GM23248 (cell line): ENCODE measurements around the gene ZBTB16. TPM values are rescaled to one million over a fixed set of nuclear protein-coding genes. Genes with fewer than 3 reads are reported as not detected.

Experiments used
- DNase-seq: peaks from one replicate; pipeline ENCODE4 v3.0.0-alpha.2; 2015
- H2AFZ ChIP-seq: fragments of 200-600 bp; sonication (generic); 2 replicates; pipeline ENCODE4 v1.6.1; 2016; ENCODE audit warnings: antibody characterized with exemption
- H3F3A ChIP-seq: fragments of 200-600 bp; sonication (generic); 2 replicates; pipeline ENCODE4 v1.6.1; 2016; ENCODE audit warnings: mild to moderate bottlenecking, antibody characterized with exemption, mixed run types; ENCODE audit not compliant: insufficient read depth
- H3K27ac ChIP-seq: fragments of 200-600 bp; sonication (generic); 2 replicates; pipeline ENCODE4 v1.5.1; 2016; ENCODE audit warnings: mild to moderate bottlenecking
- H3K27me3 ChIP-seq: fragments of 200-600 bp; sonication (generic); replicated peaks from 2 replicates; pipeline ENCODE4 v1.6.1; 2016; ENCODE audit warnings: mild to moderate bottlenecking; ENCODE audit not compliant: insufficient read depth
- H3K36me3 ChIP-seq: fragments of 200-600 bp; sonication (generic); 2 replicates; pipeline ENCODE4 v1.6.1; 2016; ENCODE audit warnings: low read depth, mild to moderate bottlenecking
- H3K4me1 ChIP-seq: fragments of 200-600 bp; sonication (generic); 2 replicates; pipeline ENCODE4 v1.6.1; 2016; ENCODE audit warnings: mild to moderate bottlenecking; ENCODE audit not compliant: insufficient read depth
- H3K4me2 ChIP-seq: fragments of 200-600 bp; sonication (generic); one replicate; pipeline ENCODE4 v1.6.1; 2016; ENCODE audit warnings: mild to moderate bottlenecking; ENCODE audit not compliant: unreplicated experiment
- H3K4me3 ChIP-seq: fragments of 200-600 bp; sonication (generic); 2 replicates; pipeline ENCODE4 v1.5.1; 2016; ENCODE audit warnings: mild to moderate bottlenecking
- H3K79me2 ChIP-seq: fragments of 200-600 bp; sonication (generic); 2 replicates; pipeline ENCODE4 v1.6.1; 2016; ENCODE audit warnings: mild to moderate bottlenecking; ENCODE audit not compliant: insufficient read depth
- H3K9ac ChIP-seq: fragments of 200-600 bp; sonication (generic); 2 replicates; pipeline ENCODE4 v1.6.1; 2016; ENCODE audit warnings: mild to moderate bottlenecking
- H3K9me2 ChIP-seq: fragments of 200-600 bp; sonication (generic); 2 replicates; pipeline ENCODE4 v1.6.1; 2016; ENCODE audit warnings: mixed run types, mild to moderate bottlenecking, moderate library complexity; ENCODE audit not compliant: insufficient read depth
- H3K9me3 ChIP-seq: fragments of 200-600 bp; sonication (generic); one replicate; pipeline ENCODE4 v1.6.1; 2017; ENCODE audit warnings: low read depth
- H4K20me1 ChIP-seq: fragments of 200-600 bp; sonication (generic); 2 replicates; pipeline ENCODE4 v1.6.0; 2016; ENCODE audit not compliant: insufficient read depth
- EZH2 ChIP-seq: fragments of 200-600 bp; sonication (generic); IDR thresholded peaks from 2 replicates; pipeline ENCODE4 v1.6.1; 2018; ENCODE audit warnings: antibody characterized with exemption, mild to moderate bottlenecking; ENCODE audit not compliant: insufficient read depth, poor library complexity, severe bottlenecking
- EZH2phosphoT487 ChIP-seq: fragments of 200-600 bp; sonication (generic); IDR thresholded peaks from 2 replicates; pipeline ENCODE4 v1.6.1; 2018; ENCODE audit warnings: antibody characterized with exemption, moderate library complexity, mild to moderate bottlenecking, low read depth; ENCODE audit not compliant: insufficient read depth
- WGBS, 2 experiments: methylation state at CpG; one replicate each; pipeline ENCODE4 v1.1.6; 2015 to 2017; ENCODE audit warnings: low lambda C conversion rate in 2 of 2, low coverage in 1 of 2; ENCODE audit errors: missing lambda C conversion rate in 2 of 2; 5-methylcytosine and 5-hydroxymethylcytosine counted together
- in situ Hi-C: fragments of 300-500 bp; cut with MboI; formaldehyde crosslinking; loops from 2 replicates; pipeline ENCODE4 v1.15.0; 2020
- polyA plus RNA-seq: library from polyadenylated mRNA; unstranded; fragments of >200 nt; fragmentation: Nextera tagmentation; extraction: Ambion mirVana; gene quantifications from 2 replicates; pipeline ENCODE4 v1.2.1, GENCODE V29; 2016
- total RNA-seq: library from RNA; depleted of rRNA; stranded (reverse); fragments of >200 nt; shearing (Covaris generic); gene quantifications from 2 replicates; pipeline ENCODE4 v1.2.3, GENCODE V29; 2014

Gene ZBTB16
- total and polyA plus RNA-seq, 2 experiments from 2014 or later: not detected

- no peak overlapping the region for H3K9ac ChIP-seq
- H3K36me3 ChIP-seq: no peaks in the 10 kb centered on the region
- H4K20me1 ChIP-seq: no peaks in the 10 kb centered on the region
- peaks cover 15% of the 10 kb centered on the region for H3K27me3 ChIP-seq
- no peaks in the 10 kb centered on the region for H3K79me2 ChIP-seq
- no peak overlapping the region for H3K4me3 ChIP-seq
- no peak overlapping the region for H3K27ac ChIP-seq
- WGBS, 2 experiments: 95 to 98% methylated on average over 4 of the region's 4 CpGs
- no peaks in the 10 kb centered on the region for H3K4me1 ChIP-seq
- TF ChIP-seq EZH2 (no peak), EZH2phosphoT487 (no peak)
- in situ Hi-C loops: no loop called here
- no peaks in the 10 kb centered on the region for H3F3A ChIP-seq
- no peak overlapping the region for H3K4me2 ChIP-seq
- no peak overlapping the region for H2AFZ ChIP-seq
- H3K9me3 ChIP-seq: no peaks in the 10 kb centered on the region
- H3K9me2 ChIP-seq: no peaks in the 10 kb centered on the region
- no peak for DNase-seq
Observed at GRCh38 chr11:114065094-114065493, 5.6 kb downstream of the ZBTB16 start.

- no peak for DNase-seq
- no peaks in the 10 kb centered on the region for H3K9me3 ChIP-seq
- H2AFZ ChIP-seq: no peak overlapping the region
- no peaks in the 10 kb centered on the region for H4K20me1 ChIP-seq
- no peaks in the 10 kb centered on the region for H3K79me2 ChIP-seq
- peaks cover 15% of the 10 kb centered on the region for H3K27me3 ChIP-seq
- no peak overlapping the region for H3K9ac ChIP-seq
- no peak overlapping the region for H3K4me3 ChIP-seq
- H3F3A ChIP-seq: no peaks in the 10 kb centered on the region
- H3K4me1 ChIP-seq: no peaks in the 10 kb centered on the region
- no peak overlapping the region for H3K4me2 ChIP-seq
- no peaks in the 10 kb centered on the region for H3K9me2 ChIP-seq
- WGBS, 2 experiments: 78 to 87% methylated on average over 14 of the region's 14 CpGs
- H3K36me3 ChIP-seq: no peaks in the 10 kb centered on the region
- TF ChIP-seq EZH2phosphoT487 (no peak), EZH2 (no peak)
- H3K27ac ChIP-seq: no peak overlapping the region
- in situ Hi-C loops: no loop called here
Observed at GRCh38 chr11:114066046-114066648, 6.6 kb downstream of the ZBTB16 start.

GRCh38 chr11:114068327-114068726 is 8.8 kb downstream of the ZBTB16 start:
- in situ Hi-C loops: no loop called here
- no peak overlapping the region for H3K9ac ChIP-seq
- no peak for TF ChIP-seq EZH2
- TF ChIP-seq EZH2phosphoT487: no peak

GRCh38 chr11:114070464-114071139 is 11.1 kb downstream of the ZBTB16 start:
- TF ChIP-seq EZH2 (no peak), EZH2phosphoT487 (no peak)
- H2AFZ ChIP-seq: no peak overlapping the region
- H4K20me1 ChIP-seq: no peaks in the 10 kb centered on the region
- no peaks in the 10 kb centered on the region for H3F3A ChIP-seq
- H3K9me3 ChIP-seq: no peaks in the 10 kb centered on the region
- WGBS, 2 experiments: 81 to 84% methylated on average over 7 of the region's 7 CpGs
- no peaks in the 10 kb centered on the region for H3K9me2 ChIP-seq
- H3K4me1 ChIP-seq: no peaks in the 10 kb centered on the region
- no peaks in the 10 kb centered on the region for H3K79me2 ChIP-seq
- no peak overlapping the region for H3K4me3 ChIP-seq
- in situ Hi-C loops: no loop called here
- H3K27ac ChIP-seq: no peak overlapping the region
- H3K27me3 ChIP-seq: no peaks in the 10 kb centered on the region
- no peak overlapping the region for H3K9ac ChIP-seq
- no peaks in the 10 kb centered on the region for H3K36me3 ChIP-seq
- H3K4me2 ChIP-seq: no peak overlapping the region
- no peak for DNase-seq

More at GRCh38 chr11:114068327-114068726, 8.8 kb downstream of the ZBTB16 start:
- H3F3A ChIP-seq: no peaks in the 10 kb centered on the region
- H3K9me2 ChIP-seq: no peaks in the 10 kb centered on the region
- no peaks in the 10 kb centered on the region for H3K79me2 ChIP-seq
- H2AFZ ChIP-seq: no peak overlapping the region
- H3K4me1 ChIP-seq: no peaks in the 10 kb centered on the region
- H3K27ac ChIP-seq: no peak overlapping the region
- H3K4me3 ChIP-seq: no peak overlapping the region
- H3K36me3 ChIP-seq: no peaks in the 10 kb centered on the region
- 0 out of 2 replicates have a peak, but pooled peaks cover 7% of the 10 kb centered on the region for H3K27me3 ChIP-seq
- H3K9me3 ChIP-seq: no peaks in the 10 kb centered on the region
- 86 to 87% methylated on average over 4 of the region's 4 CpGs for WGBS, 2 experiments
- no peak for DNase-seq
- no peak overlapping the region for H3K4me2 ChIP-seq
- H4K20me1 ChIP-seq: no peaks in the 10 kb centered on the region
